C4-2B (cell line): ENCODE measurements around the gene SEMA5A.

ENCODE experiments used
- H3K27ac ChIP-seq: fragments of 450-650 bp; 2 replicates; pipeline ENCODE4 v1.5.1; 2017
- CTCF ChIP-seq: fragments of 450-650 bp; conservative IDR thresholded peaks from 2 replicates; pipeline ENCODE4 v1.5.1; 2017; ENCODE audit warnings: mild to moderate bottlenecking
- ZFX ChIP-seq: fragments of 450-650 bp; IDR thresholded peaks from 2 replicates; pipeline ENCODE4 v1.6.1; 2017

SEMA5A gene

GRCh38 chr5:9440517-9440916, 105.4 kb downstream of the SEMA5A start:
- no peak overlapping the region for H3K27ac ChIP-seq
- no peak for TF ChIP-seq CTCF
- no peak for TF ChIP-seq ZFX

DNA sequence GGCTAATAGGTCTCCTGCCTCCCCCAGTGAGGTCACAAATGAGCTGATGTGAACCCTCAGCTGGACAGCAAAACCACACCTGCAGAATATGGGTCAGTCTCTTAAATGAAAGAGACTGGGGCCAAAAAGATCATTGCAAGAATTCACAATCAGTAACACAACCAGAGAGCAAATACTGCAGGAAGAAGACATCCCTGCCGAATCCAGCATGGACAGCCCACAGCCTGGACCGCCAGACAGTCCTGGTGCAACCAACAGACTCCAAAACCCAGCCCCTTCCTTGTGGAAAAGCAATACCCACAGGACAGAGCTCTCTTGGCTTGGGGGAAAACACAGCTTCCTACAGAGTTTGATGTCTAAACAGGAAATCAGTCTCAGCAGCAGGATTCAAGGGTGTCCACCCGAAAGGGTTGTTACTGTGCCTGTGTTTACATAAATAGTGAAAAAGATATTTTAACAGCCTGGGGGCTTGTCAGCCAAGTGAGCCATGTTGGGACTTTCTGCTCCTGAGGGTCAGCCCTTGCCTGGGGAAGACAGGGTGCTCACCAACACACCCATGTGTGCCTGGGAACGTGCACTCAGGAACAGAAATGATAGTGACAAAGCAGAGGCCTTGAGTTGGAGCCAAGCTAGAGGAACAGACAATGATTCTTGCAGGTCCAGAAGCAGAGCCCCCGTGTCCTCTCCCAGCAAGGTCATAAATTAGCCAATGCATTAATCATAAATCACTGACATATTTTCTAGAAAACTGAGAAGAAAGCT, 106.2 kb downstream of the SEMA5A start:
- no peak for TF ChIP-seq ZFX
- no peak for TF ChIP-seq CTCF
- H3K27ac ChIP-seq: no peak overlapping the region

GRCh38 chr5:9438596-9439354, 107.1 kb downstream of the SEMA5A start:
- no peak for TF ChIP-seq CTCF
- no peak for TF ChIP-seq ZFX
- H3K27ac ChIP-seq: no peak overlapping the region

GRCh38 chr5:9437741-9438240, 108.1 kb downstream of the SEMA5A start:
- TF ChIP-seq CTCF (no peak), ZFX (no peak)
- H3K27ac ChIP-seq: no peak overlapping the region

GRCh38 chr5:9431496-9432258, 114.2 kb downstream of the SEMA5A start:
- H3K27ac ChIP-seq: no peak overlapping the region; the same call in 1 of the 2 replicates
- TF ChIP-seq ZFX (no peak), CTCF (no peak)

GRCh38 chr5:9431151-9431495, 114.8 kb downstream of the SEMA5A start:
- H3K27ac ChIP-seq: no peak overlapping the region; the same call in 1 of the 2 replicates
- no peak for TF ChIP-seq ZFX
- TF ChIP-seq CTCF: no peak
